HG02852 (cell line): Measurements from ENCODE around the gene BSDC1.
A peak's percentile ranks its signal among the peaks of the same experiment; 100 is the strongest.

ENCODE experiments used
- ATAC-seq: cut with Tn5 transposase; IDR thresholded peaks from one replicate; pipeline ENCODE4 v1.9.1; 2021; ENCODE audit warnings: mild to moderate bottlenecking, moderate library complexity; ENCODE audit not compliant: unreplicated experiment

BSDC1 gene

DNA sequence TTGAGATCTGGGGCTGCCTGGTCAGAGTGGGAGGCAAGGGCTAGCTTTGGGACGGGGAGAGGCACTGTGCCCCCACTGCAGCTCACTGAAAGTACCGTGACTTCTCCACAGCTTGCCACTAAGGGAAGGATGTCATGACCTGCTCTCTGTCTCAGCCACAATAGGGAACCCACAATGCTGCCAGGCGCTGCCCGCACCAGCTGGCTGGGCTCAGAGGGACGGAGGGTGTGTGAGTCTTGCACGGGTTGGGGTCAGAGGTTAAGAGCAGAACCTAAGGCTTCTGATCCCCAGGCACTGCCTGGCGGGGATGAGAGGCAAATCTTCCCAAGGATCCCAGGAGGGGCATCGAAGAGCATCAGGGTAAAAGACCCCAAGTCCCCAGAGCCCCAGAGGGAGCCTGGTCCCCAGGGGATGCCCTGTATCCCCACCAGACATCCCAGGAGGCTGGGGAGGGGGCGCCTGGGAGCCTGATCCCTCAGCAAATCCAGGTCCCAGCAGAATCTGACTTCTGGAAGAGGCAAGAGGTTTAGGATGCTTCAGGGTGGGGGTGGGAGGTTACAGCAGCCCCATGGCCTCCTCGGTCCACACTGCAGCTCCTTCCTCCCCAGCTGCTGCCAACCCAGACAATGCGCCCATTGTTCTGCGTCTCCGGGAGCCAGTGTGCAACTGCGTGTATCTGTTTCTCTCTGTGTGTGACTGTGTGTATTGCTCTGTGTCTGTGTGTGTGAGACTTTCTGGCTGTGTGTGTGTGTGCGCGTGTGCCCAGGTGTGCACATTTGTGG, 56.2 kb downstream of the BSDC1 start:
- no peak for ATAC-seq

DNA sequence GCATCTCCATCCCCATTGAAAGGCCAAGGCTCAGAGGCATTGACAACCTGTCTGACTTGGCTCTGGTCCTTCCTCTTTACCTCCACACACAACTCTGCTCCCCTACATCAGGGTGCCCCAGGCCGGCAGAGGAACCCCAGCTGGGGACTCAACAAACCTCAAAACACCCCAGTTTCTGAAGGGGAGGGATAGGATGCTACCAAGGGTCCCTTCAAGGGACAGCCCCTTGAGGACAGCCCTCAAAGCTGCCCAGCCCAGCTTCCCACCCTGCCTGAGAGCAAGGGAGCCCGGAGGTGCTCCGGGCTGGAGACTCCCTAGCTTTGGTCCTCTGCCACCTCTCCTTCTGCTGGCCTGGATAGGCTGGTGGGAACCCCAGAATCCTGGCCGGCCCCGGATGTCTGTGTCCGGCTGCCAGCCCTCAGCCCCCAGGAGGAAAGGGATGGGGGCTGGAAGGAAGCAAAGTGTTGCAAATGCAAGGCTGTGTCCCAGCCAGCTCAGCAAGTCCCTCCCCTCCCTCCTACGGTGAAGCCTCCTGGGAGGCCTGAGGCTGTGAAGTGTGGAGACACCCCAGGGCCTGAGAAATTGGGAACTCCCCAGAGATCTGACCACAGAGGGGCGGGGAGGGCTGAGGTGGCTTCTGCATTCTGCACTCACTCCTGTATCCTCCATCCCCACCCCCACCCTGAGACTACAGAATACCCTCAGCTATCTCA, 57.1 kb downstream of the BSDC1 start:
- peak; percentile 34 for ATAC-seq

DNA sequence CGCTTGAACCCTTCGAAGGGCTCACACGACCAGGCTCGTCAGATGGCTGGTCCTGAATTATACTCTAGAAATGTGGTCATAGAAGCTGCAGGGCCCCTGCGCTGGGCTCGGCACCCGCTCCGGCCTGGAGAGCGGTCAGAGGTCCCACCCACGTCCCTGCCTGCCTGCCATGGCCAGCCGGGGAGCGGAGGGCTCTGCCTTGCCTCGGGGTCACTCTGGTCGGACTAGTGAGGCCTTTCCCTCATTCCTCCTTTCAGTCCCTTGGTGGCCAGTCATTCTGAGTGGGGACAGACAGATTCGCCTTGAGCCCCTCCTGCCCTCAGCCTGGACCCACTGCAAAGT, 57.7 kb downstream of the BSDC1 start:
- ATAC-seq: no peak

DNA sequence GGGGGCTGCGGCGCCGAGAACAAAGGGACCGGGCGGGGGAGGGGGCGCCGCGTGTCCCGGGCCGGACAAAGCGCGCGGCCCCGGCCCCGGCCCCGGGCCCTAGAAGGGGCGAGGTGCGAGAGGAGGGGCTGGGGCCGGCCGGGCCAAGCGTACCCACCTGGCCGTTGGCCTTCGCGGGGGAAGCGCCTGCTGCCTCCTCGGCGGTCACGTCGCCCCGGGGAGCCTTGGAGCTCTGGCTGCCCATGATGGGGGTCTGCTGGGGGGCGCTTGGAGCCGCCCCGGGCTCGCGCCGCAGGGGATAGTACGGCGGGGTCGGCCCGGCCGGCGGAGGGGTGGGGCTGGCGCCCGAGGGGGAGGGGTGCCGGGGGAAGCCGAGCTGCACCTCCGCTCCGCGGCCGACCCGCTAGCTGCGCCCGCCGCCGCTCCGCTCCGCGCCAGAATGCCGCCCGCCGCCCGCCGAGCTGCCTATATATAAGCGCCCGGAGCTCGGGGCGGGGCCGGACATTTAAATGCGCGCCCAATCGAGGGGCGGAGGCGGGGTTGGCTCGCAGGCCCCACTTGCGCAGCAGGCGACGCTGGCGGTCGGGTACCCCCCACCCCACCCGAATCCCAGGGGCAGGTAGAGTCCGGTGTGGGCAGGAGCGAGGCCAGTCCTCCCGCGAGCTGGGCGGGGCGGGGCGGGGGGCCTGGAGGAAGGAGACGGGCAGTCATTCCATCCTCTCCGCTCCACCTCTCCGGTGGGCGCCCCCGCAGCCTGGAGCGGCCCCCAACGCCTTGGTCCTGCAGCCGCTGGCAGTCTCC, 58.3 kb downstream of the BSDC1 start, which contains the start of gene MARCKSL1:
Gene MARCKSL1, minus strand, starts transcription at position 444 of the 801 bp plus-strand sequence. Its CDS starts 200 bp downstream, at position 244.
- ATAC-seq: peak; percentile 37

DNA sequence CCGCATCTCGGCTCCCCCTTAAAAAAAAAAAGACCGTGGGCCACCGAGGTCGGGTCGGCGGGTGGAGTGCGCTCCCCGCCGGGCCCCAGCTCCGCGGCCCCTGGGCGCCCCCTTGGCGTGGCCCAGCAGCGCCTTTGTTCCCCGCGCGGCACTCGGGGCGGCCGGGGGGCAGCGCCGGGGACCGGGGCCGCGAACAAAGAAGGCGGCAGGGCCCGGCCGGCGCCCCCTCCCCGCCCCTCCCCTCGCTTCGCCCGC, 58.8 kb downstream of the BSDC1 start:
- peak; percentile 2 for ATAC-seq

DNA sequence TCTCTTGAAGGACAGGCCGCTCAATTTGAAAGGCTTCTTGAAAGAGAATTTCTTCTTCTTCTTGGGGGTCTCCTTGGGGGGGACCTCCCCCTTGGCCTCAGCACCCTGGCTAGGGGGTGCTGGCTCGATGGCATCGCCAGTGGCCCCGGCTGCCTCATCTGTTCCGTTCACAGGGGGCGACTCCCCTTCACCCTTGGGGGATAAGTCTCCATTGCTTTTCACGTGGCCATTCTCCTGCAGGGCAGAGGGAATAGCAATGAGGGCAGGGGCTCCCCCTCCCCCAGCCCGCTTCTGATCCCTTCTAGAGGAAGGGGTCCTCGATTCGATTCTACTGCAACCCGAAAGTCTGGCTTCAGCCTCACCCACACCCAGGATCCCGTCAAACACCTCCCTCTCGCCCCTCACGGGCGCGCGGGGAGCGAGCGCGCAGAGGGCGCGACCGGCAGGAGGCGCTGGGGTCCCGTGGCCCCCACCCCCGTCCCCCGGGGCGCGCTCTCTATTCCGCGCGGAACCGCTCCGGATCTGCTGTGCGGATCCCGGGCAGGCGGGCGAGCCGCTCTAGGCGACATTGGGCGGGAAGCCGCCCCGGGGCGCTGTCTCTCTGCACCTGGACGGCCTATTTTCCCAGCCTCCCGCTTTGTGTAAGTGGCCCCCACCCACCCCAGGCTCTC, 59.2 kb downstream of the BSDC1 start:
- peak; percentile 15 for ATAC-seq

DNA sequence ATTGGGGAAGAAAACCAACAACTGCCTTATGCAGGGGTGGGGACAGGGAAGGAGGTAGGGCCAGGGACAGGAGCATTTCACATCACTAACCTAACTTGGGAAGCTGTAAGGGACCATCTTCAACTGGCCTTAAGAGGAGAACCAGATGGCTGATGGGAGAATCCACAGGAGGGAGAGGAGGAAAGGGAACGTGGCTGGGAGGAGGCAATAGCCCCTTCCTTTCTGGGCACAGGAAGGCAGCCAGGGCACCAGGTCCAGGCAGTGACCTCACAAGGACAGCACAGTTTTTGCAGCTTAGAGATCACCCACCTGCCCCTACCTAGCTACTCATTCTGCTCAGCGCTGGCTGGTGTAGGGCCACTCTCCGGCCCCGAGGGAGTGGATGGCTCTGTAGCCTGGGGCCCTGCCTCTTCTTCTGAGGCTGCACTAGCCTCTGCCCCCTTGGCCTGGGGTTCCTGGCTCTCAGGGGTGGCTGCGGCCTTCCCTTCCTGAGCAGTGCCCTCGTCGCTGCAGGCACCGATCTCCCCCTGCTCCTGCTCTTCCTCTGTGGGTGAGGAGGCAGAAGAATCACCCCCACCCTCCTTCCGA, 59.9 kb downstream of the BSDC1 start:
- ATAC-seq: no peak

DNA sequence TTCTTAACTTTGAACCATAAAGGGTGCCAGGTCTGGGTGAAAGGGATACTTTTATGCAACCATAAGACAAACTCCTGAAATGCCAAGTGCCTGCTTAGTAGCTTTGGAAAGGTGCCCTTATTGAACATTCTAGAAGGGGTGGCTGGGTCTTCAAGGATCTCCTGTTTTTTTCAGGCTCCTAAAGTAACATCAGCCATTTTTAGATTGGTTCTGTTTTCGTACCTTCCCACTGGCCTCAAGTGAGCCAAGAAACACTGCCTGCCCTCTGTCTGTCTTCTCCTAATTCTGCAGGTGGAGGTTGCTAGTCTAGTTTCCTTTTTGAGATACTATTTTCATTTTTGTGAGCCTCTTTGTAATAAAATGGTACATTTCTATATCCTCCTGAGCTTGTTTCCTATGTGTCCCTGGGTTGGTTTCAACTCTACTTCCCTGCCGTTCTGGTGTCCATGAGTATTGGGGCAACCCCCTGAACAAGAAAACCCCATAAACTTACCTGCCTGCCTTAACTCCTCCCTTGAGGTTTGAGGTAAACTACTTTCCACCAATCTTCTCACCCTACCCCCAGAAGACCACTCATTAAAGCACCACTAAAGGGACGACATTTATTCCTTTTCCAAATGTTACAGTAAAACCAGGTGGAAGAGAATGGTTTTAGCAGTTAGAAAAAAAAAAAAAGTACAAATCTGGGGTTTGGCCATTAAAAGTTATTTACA, 60.8 kb downstream of the BSDC1 start:
- no peak for ATAC-seq

DNA sequence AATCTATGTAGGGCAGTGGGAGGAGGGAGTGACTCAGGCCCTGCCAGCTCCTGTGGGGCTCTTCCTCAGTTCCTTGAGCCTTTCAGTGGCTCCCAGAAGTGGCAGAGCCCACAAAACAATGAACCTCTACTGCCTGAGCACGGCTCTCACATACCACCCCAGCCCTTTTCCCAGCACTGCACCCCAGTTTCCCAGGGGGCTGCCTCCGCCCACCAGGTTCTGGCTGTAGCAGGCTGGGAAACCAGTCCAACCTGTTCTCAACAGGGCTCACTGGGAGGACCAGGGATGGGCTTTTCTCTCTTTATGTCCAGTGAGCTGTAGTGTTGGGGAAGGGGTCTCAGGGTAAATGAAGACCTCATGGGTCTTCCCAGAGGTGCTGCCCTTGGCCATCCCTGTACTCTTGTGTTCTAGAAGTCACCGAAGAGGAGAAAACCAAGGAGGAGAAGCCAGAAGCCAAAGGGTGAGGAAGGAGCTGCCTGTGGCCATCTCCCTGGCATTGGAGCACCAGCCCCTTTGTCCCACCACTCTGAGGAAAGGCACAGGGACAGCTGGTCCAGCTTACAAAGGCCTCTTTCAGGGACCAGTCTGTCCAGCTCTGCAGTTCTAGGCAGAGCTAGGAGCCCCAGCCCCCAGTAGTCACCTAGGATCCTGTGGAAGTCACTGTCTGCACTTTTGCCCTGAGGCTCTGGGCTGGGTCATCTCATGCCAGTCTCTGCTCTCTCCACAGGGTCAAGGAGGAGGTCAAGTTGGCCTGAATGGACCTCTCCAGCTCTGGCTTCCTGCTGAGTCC, 61.8 kb downstream of the BSDC1 start:
- ATAC-seq: no peak

DNA sequence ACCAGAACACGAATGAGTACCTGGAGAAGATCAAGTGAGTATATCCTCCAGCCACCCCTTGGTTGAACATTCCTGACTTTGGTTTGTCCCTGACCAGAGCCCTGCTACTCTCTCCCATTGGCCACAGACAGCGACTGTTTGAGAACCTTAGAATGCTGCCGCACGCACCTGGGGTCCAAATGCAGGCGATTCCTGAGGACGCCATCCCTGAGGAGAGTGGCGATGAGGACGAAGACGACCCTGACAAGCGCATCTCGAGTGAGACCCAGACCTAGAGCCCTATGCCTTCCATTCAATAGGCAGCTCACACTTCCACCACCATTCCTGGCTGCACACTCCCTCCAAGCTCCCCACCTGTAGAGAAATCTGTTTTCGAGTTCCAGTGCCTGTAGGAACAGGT, 62.7 kb downstream of the BSDC1 start:
- no peak for ATAC-seq

DNA sequence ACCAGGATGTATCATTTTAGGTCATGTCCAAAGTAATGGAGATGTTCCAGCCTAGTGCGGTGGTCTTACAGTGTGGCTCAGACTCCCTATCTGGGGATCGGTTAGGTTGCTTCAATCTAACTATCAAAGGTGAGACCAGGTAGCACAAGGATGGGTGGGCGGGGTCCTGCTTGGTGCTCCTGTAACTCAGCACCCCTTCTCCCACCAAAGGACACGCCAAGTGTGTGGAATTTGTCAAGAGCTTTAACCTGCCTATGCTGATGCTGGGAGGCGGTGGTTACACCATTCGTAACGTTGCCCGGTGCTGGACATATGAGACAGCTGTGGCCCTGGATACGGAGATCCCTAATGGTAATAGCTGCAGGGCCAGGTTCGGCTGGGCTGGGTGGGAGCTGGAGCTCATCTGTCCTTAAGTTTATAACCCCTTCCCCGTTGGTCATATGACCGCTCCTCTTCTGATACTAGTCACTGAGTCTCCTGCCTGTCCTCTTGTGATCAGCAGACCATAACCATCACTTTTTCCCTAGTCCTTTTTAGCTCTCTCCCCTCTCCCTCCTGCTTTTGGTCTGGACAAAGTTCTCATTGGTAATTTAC, 63.6 kb downstream of the BSDC1 start:
- no peak for ATAC-seq

DNA sequence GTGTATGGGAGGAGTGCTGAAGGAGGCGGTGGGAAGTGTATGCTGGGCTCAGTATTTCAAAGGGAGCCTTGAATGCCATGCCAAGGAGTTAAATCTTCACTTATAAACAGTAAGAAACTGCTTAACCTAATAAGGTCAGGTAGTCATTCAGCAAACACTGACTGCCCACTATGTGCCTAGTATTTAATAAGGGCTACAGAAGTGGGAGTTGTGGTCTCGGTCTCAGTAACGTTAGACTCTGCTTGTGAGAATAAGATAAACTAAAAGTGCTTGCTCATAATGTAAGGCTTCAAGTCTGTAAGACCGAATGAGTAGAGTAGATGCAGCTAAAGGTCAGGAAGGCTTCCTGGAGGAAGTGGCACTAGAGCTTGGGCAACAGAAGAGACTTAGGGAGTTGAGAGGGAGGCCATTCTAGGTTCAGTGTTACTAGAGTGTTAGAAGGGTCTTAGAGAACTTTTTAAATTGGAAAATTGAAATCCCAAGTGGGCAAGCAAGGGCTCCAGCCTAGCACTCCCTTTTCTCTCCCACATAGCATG, 64.2 kb downstream of the BSDC1 start:
- no peak for ATAC-seq

DNA sequence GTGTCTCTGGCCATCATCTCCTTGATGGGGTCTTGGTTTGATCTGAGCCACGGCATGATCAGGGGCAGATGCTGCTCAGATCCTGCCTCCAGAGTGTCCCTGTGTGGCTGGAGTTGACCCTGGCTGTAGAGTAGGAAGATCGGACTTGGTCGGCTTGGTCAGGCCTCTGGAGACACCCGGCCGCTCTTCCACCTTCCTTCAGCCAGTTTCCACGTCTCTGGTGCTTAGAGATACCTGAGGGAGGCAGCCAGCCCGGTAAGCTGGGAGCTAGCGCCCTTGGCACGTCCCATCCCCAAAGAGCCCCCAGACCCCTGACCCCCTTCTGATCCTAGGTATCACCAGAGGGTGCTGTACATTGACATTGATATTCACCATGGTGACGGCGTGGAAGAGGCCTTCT, 67.0 kb downstream of the BSDC1 start:
- ATAC-seq: no peak

DNA sequence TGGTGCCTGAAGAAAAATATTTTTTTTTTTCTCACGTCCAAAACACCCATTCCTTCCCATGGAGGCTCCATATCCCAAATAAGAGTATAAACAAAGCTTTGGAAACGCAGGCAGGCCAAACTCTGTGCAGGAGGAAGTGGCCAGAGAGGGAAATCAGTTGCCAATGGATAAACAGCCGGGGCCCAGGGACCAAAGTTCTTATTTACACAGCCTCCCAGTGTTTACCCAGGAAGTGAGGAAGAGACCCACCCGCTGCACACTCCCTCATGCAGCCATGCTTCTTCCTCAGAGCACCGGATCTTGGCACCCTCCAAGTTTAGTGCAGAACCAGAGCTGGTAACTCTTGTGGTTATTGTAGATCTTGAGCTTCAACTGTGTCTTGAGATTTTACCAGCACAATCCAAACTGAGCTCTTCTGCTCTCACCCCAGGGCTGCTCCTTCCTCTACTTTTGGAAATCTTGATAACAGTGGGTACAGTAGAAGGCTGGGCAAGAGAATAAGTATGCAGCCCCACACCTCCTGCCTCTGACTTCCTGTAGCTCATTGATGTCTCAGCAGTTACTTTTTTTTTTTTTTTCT, 72.4 kb downstream of the BSDC1 start:
- ATAC-seq: no peak

DNA sequence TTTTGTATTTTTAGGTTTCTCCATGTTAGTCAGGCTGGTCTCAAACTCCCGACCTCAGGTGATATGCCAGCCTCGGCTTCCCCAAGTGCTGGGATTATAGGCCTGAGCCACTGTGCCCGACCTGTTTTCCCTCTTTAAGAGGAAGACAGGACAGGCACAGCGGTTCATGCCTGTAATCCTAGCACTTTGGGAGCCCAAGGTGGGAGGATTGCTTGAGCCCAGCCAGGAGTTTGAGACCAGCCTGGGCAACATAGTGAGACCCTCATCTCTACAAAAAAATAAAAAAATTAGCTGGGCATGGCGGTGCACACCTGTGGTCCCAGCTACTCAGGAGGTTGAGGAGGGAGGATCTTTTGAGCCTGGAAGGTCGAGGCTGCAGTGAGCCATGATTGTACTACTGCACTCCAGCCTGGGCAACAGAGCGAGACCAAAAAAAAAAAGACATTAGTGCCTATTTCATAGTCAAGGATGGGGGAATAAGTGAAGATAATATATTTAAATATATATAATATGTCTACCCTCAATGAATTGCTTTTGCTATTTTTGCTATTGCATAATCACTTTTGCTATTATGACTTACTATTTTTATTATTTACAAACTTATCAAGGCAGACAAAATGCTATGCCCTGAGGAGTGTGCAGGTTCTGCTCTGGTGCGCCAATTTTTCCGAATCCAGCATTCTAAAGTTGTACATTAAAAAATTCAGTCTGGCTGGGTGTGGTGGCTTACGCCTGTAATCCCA, 75.9 kb downstream of the BSDC1 start:
- no peak for ATAC-seq

DNA sequence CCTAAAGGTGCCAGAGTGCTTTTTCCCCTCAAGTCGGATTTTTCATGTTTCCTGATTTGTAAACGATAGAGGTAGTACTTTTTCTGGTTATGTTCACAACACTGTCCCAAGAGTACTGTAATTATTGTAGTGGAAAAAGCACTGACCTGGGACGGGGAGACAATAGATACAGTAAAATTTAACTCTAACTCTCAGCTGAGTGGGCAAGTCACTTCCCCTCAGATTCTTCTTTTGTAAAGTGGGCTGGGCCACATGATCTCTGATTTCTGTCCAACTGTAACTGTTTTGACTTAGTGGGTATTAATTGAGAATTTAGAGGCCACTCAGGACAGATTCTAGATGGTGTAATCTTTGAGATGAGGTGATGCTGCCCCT, 77.4 kb downstream of the BSDC1 start:
- ATAC-seq: peak; percentile 31
